GM12864 (cell line): ENCODE data around the gene POC1A.
"Not testable (repeated sequence)": the region's sequence is repeated elsewhere in the genome, so short reads cannot be mapped to it uniquely, and the experiment has no call there.

Experiments used
- DNase-seq: peaks from one replicate; pipeline ENCODE4 v3.0.0-alpha.2; 2011; ENCODE audit warnings: low read depth
- H3K4me3 ChIP-seq: 2 replicates; pipeline ENCODE4 v1.5.1; 2011; ENCODE audit warnings: mild to moderate bottlenecking, low read depth, low read length, control low read depth
- TF ChIP-seq, protein P1 (sequence below): IDR thresholded peaks from 2 replicates; pipeline ENCODE4 v1.5.1; 2011; ENCODE audit warnings: low read depth, mild to moderate bottlenecking, moderate library complexity, low read length, control low read depth, inconsistent platforms; ENCODE audit errors: missing control alignments

The POC1A gene

DNA sequence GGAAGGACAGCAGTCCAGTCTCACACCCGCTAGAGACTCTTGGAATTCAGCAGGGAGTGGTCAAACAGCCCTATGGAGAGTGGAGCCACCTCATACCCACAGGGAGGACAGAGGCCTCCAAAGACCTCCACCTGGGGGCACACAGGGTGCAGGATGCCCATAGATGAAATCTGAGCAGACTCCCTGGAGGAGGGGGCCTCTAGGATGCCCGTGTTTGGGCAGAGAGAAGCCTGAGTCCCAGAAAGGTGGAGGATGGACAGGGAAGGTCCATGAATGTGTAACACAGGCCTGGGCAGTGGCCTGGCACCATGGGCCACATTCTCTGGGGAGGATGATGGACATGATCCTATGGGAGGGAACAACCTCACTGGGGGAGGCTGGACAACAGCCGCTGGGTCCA lies 119.6 kb downstream of the POC1A start:
- H3K4me3 ChIP-seq = no peak overlapping the region
- TF ChIP-seq, protein P1, sequence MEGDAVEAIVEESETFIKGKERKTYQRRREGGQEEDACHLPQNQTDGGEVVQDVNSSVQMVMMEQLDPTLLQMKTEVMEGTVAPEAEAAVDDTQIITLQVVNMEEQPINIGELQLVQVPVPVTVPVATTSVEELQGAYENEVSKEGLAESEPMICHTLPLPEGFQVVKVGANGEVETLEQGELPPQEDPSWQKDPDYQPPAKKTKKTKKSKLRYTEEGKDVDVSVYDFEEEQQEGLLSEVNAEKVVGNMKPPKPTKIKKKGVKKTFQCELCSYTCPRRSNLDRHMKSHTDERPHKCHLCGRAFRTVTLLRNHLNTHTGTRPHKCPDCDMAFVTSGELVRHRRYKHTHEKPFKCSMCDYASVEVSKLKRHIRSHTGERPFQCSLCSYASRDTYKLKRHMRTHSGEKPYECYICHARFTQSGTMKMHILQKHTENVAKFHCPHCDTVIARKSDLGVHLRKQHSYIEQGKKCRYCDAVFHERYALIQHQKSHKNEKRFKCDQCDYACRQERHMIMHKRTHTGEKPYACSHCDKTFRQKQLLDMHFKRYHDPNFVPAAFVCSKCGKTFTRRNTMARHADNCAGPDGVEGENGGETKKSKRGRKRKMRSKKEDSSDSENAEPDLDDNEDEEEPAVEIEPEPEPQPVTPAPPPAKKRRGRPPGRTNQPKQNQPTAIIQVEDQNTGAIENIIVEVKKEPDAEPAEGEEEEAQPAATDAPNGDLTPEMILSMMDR = no peak
- DNase-seq = no peak

DNA sequence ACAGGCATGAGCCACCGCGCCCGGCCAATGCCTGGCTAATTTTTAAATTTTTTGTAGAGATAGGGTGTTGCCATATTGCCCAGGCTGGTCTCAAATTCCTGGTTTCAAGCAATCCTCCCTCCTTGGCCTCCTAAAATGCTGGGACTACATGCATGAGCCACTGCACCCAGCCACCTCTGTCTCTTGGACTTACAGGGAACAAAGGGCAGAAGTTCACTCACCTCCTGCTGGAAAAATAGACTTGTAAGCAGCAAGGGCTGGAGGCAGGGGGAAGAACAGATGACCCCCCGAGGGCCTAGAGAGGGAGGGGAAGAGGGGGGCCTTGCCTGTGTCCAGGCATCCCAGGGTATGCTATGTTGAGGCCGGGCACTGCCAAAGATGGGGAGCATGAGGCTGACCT lies 120.0 kb downstream of the POC1A start:
- no peak overlapping the region for H3K4me3 ChIP-seq
- no peak for DNase-seq
- TF ChIP-seq, protein P1 = no peak

DNA sequence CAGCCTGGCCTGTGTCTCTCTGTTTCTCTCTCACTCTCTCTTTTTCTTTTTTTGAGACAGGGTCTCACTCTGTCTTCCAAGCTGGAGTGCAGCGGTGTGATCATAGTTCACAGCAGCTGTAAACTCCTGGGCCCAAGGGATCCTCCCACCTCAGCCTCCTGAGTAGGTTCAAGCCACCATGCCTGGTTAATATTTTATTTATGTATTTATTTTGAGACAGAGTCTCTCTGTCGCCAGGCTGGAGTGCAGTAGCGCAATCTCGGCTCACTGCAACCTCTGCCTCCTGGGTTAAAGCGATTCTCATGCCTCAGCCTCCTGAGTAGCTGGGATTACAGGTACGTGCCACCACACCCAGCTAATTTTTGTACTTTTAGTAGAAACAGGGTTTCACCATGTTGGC lies 120.5 kb downstream of the POC1A start:
- H3K4me3 ChIP-seq, DNase-seq: not testable (repeated sequence)

DNA sequence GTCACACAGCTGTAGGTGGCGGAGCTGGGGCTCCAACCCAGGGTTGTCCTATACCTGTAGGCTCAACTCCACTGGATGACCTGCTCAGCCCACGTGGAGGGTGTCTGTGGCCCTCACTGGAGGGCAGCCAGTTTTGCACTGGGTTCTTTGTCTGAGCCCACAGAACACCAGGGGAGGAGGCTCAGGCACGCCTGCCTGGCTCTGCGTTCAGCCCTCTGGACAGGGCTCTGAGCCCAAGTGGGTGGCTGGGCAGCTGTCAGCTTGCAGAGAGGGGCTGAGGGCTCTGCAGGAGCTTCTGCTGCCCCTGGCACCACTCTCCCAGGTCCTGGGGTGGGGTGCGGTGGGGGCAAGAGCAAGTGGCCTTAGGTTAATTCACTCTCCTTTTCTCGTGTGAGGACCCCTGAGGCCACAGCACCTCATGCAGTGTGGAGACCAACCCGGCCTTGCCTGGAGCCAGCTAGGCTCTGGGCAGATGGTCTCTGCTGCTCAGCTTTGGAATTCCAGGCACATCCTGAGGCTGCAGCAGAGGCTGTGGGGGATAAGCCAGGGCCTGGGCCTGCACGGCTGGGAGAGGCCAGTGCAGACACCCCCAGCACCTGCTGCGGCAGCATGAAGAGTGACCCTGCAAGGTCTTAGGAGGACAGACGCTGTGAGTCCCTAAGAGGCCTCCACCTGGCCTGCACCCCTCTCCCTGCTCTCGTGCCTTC lies 121.4 kb downstream of the POC1A start:
- no peak for DNase-seq
- TF ChIP-seq, protein P1 = no peak
- H3K4me3 ChIP-seq = no peak overlapping the region

DNA sequence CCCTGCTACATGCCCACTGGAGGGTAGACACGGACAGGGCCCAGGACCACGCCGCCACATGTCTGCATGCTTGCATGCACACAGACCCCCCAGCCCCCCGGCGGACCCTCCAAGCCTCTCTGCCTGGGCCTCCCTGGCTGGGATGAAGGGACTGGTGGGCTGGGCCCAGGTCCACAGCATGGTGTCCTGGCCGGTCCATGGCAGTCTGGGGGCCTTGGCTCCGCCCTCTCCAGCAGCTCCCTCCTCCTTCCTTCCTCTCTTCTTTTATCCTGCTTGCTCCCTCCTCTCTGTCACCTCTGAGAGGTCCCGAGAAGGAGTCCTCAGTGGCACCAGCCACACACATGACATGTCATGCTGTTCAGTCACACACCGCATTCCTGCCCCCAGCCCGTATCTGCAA lies 122.3 kb downstream of the POC1A start:
- TF ChIP-seq, protein P1 = no peak
- no peak for DNase-seq
- no peak overlapping the region for H3K4me3 ChIP-seq

DNA sequence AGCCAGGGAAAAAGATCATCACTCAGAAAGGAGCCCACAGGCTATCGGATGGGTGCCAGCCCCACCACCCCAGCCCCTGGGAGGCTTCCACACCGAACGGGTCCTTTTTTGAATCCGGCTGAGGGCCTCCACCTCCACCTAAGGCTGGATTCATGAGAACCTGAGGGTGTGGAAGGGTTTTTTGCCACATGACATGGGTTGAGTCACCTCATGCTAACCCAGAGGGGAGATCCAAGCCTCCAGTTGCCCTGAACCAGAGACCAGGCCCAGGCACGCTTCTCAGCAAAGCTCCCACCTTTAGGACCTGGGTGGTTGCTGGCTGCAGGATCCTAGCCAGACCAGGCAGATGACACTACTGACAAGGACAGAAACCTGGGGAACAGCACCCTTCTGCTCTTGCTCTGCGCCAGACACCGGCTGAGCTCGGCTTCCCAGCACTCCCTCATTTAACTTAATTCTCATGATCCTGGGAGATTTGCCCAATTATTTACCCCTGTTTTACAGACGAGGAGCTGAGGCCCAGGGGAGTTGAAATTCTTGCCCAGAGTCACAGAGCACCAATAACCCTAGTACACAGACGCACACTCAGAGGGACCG lies 123.4 kb downstream of the POC1A start:
- no peak for DNase-seq

DNA sequence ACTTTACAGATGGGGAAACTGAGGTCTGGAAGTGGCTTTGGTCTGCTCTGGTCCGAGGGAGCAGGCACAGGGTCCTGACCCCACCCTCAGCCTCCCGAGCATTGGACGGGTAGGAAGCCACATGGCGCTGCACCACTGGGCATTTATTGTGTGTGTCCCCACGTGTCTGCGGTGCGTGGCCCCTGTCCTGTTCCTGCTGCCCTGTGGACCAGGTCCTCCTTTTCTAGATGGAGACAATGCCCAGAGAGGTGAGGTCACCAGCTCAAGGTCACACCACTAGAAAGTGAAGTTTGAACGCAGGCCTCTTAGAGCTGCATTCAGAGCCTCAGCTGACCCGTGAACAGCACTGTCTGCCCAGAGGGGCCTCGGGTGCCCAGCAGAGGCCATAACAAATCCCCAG lies 124.7 kb downstream of the POC1A start:
- TF ChIP-seq, protein P1 = no peak
- no peak for DNase-seq
- H3K4me3 ChIP-seq = no peak overlapping the region

More for the DNA sequence above, 123.4 kb downstream of the POC1A start:
- no peak overlapping the region for H3K4me3 ChIP-seq
- TF ChIP-seq, protein P1 = no peak
